Vagina (tissue), 2 donors: ENCODE measurements around the gene LONP2.

Source experiments
- POLR2A ChIP-seq, 2 donors: fragments of 450-650 bp; IDR thresholded peaks; one replicate each; pipeline ENCODE4 v1.6.1; 2017; ENCODE audit warnings: antibody characterized with exemption in 2 of 2, mild to moderate bottlenecking in 2 of 2, moderate library complexity in 2 of 2
- TF ChIP-seq, protein P1 (sequence below), 3 experiments: fragments of 450-650 bp in 2 of 3; fragments of 200-600 bp in 1 of 3; sonication (generic) in 1 of 3; IDR thresholded peaks; one replicate each; pipeline ENCODE4 v1.5.1; 2017 to 2019; ENCODE audit warnings: antibody characterized with exemption in 3 of 3, mild to moderate bottlenecking in 2 of 3, moderate library complexity in 2 of 3

DNA sequence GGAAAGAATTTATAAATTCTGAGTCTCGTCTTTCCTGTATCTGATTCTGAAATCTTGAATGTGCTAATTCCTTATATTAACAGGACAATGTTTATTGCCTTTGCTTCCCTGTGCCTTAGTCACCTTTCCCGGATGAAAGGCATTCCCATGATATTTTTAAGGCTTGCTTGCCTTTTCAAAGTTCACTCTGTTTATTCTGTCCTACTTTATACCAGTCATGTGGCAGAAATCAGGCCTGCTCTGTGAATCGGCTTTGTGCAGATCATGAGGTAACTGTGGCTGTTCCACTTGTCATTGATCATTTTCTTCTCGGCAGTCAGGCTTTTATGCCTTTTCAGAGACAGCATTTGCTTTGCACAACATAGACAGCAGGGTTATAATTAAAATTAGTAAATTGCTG, 32.0 kb downstream of the LONP2 start:
- TF ChIP-seq POLR2A (IDR thresholded peaks at IDR 0.05): no peak
- TF ChIP-seq, protein P1, sequence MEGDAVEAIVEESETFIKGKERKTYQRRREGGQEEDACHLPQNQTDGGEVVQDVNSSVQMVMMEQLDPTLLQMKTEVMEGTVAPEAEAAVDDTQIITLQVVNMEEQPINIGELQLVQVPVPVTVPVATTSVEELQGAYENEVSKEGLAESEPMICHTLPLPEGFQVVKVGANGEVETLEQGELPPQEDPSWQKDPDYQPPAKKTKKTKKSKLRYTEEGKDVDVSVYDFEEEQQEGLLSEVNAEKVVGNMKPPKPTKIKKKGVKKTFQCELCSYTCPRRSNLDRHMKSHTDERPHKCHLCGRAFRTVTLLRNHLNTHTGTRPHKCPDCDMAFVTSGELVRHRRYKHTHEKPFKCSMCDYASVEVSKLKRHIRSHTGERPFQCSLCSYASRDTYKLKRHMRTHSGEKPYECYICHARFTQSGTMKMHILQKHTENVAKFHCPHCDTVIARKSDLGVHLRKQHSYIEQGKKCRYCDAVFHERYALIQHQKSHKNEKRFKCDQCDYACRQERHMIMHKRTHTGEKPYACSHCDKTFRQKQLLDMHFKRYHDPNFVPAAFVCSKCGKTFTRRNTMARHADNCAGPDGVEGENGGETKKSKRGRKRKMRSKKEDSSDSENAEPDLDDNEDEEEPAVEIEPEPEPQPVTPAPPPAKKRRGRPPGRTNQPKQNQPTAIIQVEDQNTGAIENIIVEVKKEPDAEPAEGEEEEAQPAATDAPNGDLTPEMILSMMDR (IDR thresholded peaks at IDR 0.05): no peak
